Measurements from ENCODE around the gene TEKT1.

- TF ChIP-seq POLR2AphosphoS5 (IDR thresholded peaks at IDR 0.05; ENCODE audit: control insufficient read depth, insufficient read depth, low read depth, low read length) (no peak), CTCF (IDR thresholded peaks at IDR 0.05 in 2 of 3, conservative IDR thresholded peaks at IDR 0.05 in 1 of 3; ENCODE audit: insufficient read depth in 2 of 3, low read depth in 1 of 3, low read length in 3 of 3) (no peak)
Measured at GRCh38 chr17:6862825-6863224, 31.3 kb upstream of the TEKT1 start.
